Naive thymus-derived CD8-positive, alpha-beta T cell (primary cell): ENCODE data around the gene CADM1. TPM values are rescaled to one million over a fixed set of nuclear protein-coding genes. Genes with fewer than 3 reads are reported as not detected.

ENCODE experiments used
- ATAC-seq, 2 donors: fragments of 150-1000 bp; cut with Tn5 transposase in 1 of 2; sonication (Bioruptor Pico), chemical (Tn5 transposase) in 1 of 2; 1 replicate in 1 of 2; 2 replicates in 1 of 2; pipeline ENCODE4 v1.10.0; 2021; ENCODE audit warnings: mild to moderate bottlenecking in 2 of 2, moderate library complexity in 2 of 2
- POLR2A ChIA-PET: fragments of 350-600 bp; sonication (Branson Sonifier 250); formaldehyde crosslinking; loops from one replicate; lab custom pipeline; 2021; ENCODE audit warnings: antibody characterized with exemption; lab: Charles Lee
- DNase-seq, 10 donors: peaks; one replicate each; pipeline versions ENCODE4 v3.0.0 to v3.0.0-alpha.2; 2020 to 2022
- H3K27ac Mint-ChIP-seq, 10 donors: one replicate each; pipeline ENCODE4 v1.8.0; 2020 to 2022; ENCODE audit warnings: mild to moderate bottlenecking in 10 of 10, mixed read lengths in 10 of 10, moderate library complexity in 4 of 10, inconsistent platforms in 1 of 10
- H3K27me3 Mint-ChIP-seq, 5 donors: one replicate each; pipeline ENCODE4 v1.8.0; 2021 to 2022; ENCODE audit warnings: mixed read lengths in 5 of 5
- H3K36me3 Mint-ChIP-seq, 3 donors: one replicate each; pipeline ENCODE4 v1.8.0; 2020 to 2022; ENCODE audit warnings: mixed read lengths in 3 of 3, mild to moderate bottlenecking in 2 of 3, inconsistent platforms in 1 of 3
- H3K4me1 Mint-ChIP-seq, 4 donors: one replicate each; pipeline ENCODE4 v1.8.0; 2021 to 2022; ENCODE audit warnings: mixed read lengths in 4 of 4
- H3K4me3 Mint-ChIP-seq, 10 donors: one replicate each; pipeline ENCODE4 v1.8.0; 2020 to 2022; ENCODE audit warnings: mild to moderate bottlenecking in 10 of 10, mixed read lengths in 10 of 10, moderate library complexity in 6 of 10, inconsistent platforms in 1 of 10
- H3K9me3 Mint-ChIP-seq, 9 donors: one replicate each; pipeline ENCODE4 v1.8.0; 2020 to 2022; ENCODE audit warnings: mixed read lengths in 9 of 9, mild to moderate bottlenecking in 3 of 9, inconsistent platforms in 1 of 9, moderate library complexity in 1 of 9
- polyA plus RNA-seq, 3 donors: library from polyadenylated mRNA; unstranded; fragments of 300-500 nt; fragmentation: Illumina TruSeq; gene quantifications; one replicate each; pipeline ENCODE4 v1.2.3, GENCODE V29; 2021
- total RNA-seq, 8 experiments: library from RNA in 2 of 8; stranded (reverse) in 2 of 8; gene quantifications; one replicate each; pipeline ENCODE4 v1.2.3 and lab custom pipeline; 2021 to 2026

The CADM1 gene
- total and polyA plus RNA-seq, 5 experiments from 2014 or later, result 3.5 TPM; not detected in 4

GRCh38 chr11:115452241-115452640 is 52.0 kb downstream of the CADM1 start:
- ATAC-seq, result no peak
- H3K27ac Mint-ChIP-seq, result no peak overlapping the region
- POLR2A ChIA-PET, result no interaction called here
- H3K4me3 Mint-ChIP-seq, result no peak overlapping the region
- peaks cover 0 to 16% (median 0%) of the 10 kb centered on the region in 3 donors for H3K36me3 Mint-ChIP-seq
- H3K27me3 Mint-ChIP-seq, result peaks cover 0 to 18% (median 4%) of the 10 kb centered on the region in 5 donors
- DNase-seq, result no peak
- H3K9me3 Mint-ChIP-seq, result peaks cover 6 to 21% (median 11%) of the 10 kb centered on the region in 9 donors
- no peaks in the 10 kb centered on the region for H3K4me1 Mint-ChIP-seq

GRCh38 chr11:115450519-115450918 is 53.7 kb downstream of the CADM1 start:
- no peak overlapping the region for H3K27ac Mint-ChIP-seq
- H3K36me3 Mint-ChIP-seq, result peaks cover 0 to 22% (median 0%) of the 10 kb centered on the region in 3 donors
- H3K9me3 Mint-ChIP-seq, result peaks cover 6 to 37% (median 23%) of the 10 kb centered on the region in 9 donors
- no peak for DNase-seq
- no peaks in the 10 kb centered on the region for H3K4me1 Mint-ChIP-seq
- peaks cover 0 to 18% (median 4%) of the 10 kb centered on the region in 5 donors for H3K27me3 Mint-ChIP-seq
- H3K4me3 Mint-ChIP-seq, result no peak overlapping the region
- POLR2A ChIA-PET, result no interaction called here
- ATAC-seq, result no peak

- Mint-ChIP-seq H3K27ac (no peak overlapping the region), H3K4me3 (no peak overlapping the region), H3K27me3 (peaks cover 0 to 18% (median 4%) of the 10 kb centered on the region in 5 donors), H3K36me3 (peaks cover 0 to 30% (median 0%) of the 10 kb centered on the region in 3 donors), H3K9me3 (peaks cover 6 to 50% (median 29%) of the 10 kb centered on the region in 9 donors), H3K4me1 (no peaks in the 10 kb centered on the region)
- POLR2A ChIA-PET, result no interaction called here
- ATAC-seq (no peak), DNase-seq (no peak)
Observed at GRCh38 chr11:115447273-115447864, 56.8 kb downstream of the CADM1 start.

- POLR2A ChIA-PET, result no interaction called here
- Mint-ChIP-seq H3K4me1 (no peaks in the 10 kb centered on the region), H3K9me3 (peaks cover 6 to 50% (median 29%) of the 10 kb centered on the region in 9 donors), H3K4me3 (no peak overlapping the region), H3K27ac (no peak overlapping the region), H3K27me3 (peaks cover 0 to 9% (median 0%) of the 10 kb centered on the region in 5 donors), H3K36me3 (peaks cover 0 to 30% (median 0%) of the 10 kb centered on the region in 3 donors)
- DNase-seq (no peak), ATAC-seq (no peak)
Observed at GRCh38 chr11:115446214-115446613, 58.0 kb downstream of the CADM1 start.

- H3K4me1 Mint-ChIP-seq, result no peaks in the 10 kb centered on the region
- peaks cover 0 to 29% (median 0%) of the 10 kb centered on the region in 3 donors for H3K36me3 Mint-ChIP-seq
- DNase-seq (no peak), ATAC-seq (no peak)
- H3K9me3 Mint-ChIP-seq, result peaks cover 4 to 50% (median 28%) of the 10 kb centered on the region in 9 donors
- no peak overlapping the region for H3K27ac Mint-ChIP-seq
- POLR2A ChIA-PET, result no interaction called here
- H3K27me3 Mint-ChIP-seq, result peaks cover 0 to 4% (median 0%) of the 10 kb centered on the region in 5 donors
- no peak overlapping the region for H3K4me3 Mint-ChIP-seq
Observed at GRCh38 chr11:115444542-115444941, 59.7 kb downstream of the CADM1 start.

GRCh38 chr11:115439969-115440540 is 64.2 kb downstream of the CADM1 start:
- POLR2A ChIA-PET, result no interaction called here
- Mint-ChIP-seq H3K27me3 (peaks cover 0 to 9% (median 0%) of the 10 kb centered on the region in 5 donors), H3K9me3 (peaks cover 0 to 12% (median 3%) of the 10 kb centered on the region in 9 donors), H3K4me3 (no peak overlapping the region), H3K36me3 (peaks cover 0 to 3% (median 0%) of the 10 kb centered on the region in 3 donors), H3K4me1 (no peaks in the 10 kb centered on the region), H3K27ac (no peak overlapping the region)
- DNase-seq, result no peak
- no peak for ATAC-seq

GRCh38 chr11:115439385-115439784 is 64.8 kb downstream of the CADM1 start:
- ATAC-seq (no peak), DNase-seq (no peak)
- Mint-ChIP-seq H3K9me3 (peaks cover 0 to 5% (median 0%) of the 10 kb centered on the region in 9 donors), H3K4me3 (no peak overlapping the region), H3K27me3 (peaks cover 0 to 9% (median 0%) of the 10 kb centered on the region in 5 donors), H3K27ac (no peak overlapping the region), H3K36me3 (no peaks in the 10 kb centered on the region), H3K4me1 (no peaks in the 10 kb centered on the region)
- POLR2A ChIA-PET, result no interaction called here

- POLR2A ChIA-PET, result no interaction called here
- peaks cover 0 to 2% (median 0%) of the 10 kb centered on the region in 9 donors for H3K9me3 Mint-ChIP-seq
- H3K4me1 Mint-ChIP-seq, result no peaks in the 10 kb centered on the region
- ATAC-seq (no peak), DNase-seq (no peak)
- no peak overlapping the region for H3K27ac Mint-ChIP-seq
- H3K36me3 Mint-ChIP-seq, result no peaks in the 10 kb centered on the region
- peaks cover 0 to 9% (median under 1%) of the 10 kb centered on the region in 5 donors for H3K27me3 Mint-ChIP-seq
- no peak overlapping the region for H3K4me3 Mint-ChIP-seq
Observed at GRCh38 chr11:115437902-115438575, 66.2 kb downstream of the CADM1 start.

- peaks cover 0 to 6% (median 0%) of the 10 kb centered on the region in 9 donors for H3K9me3 Mint-ChIP-seq
- H3K4me1 Mint-ChIP-seq, result no peaks in the 10 kb centered on the region
- H3K36me3 Mint-ChIP-seq, result no peaks in the 10 kb centered on the region
- POLR2A ChIA-PET, result no interaction called here
- no peak overlapping the region for H3K27ac Mint-ChIP-seq
- ATAC-seq (no peak), DNase-seq (no peak)
- H3K4me3 Mint-ChIP-seq, result no peak overlapping the region
- H3K27me3 Mint-ChIP-seq, result peaks cover 0 to 17% (median 3%) of the 10 kb centered on the region in 5 donors
Observed at GRCh38 chr11:115430345-115430744, 73.9 kb downstream of the CADM1 start.

- H3K27ac Mint-ChIP-seq, result no peak overlapping the region
- H3K4me1 Mint-ChIP-seq, result no peaks in the 10 kb centered on the region
- POLR2A ChIA-PET, result no interaction called here
- DNase-seq (no peak), ATAC-seq (no peak)
- H3K27me3 Mint-ChIP-seq, result peaks cover 0 to 17% (median 3%) of the 10 kb centered on the region in 5 donors
- no peak overlapping the region for H3K4me3 Mint-ChIP-seq
- H3K9me3 Mint-ChIP-seq, result peaks cover 0 to 6% (median 0%) of the 10 kb centered on the region in 9 donors
- H3K36me3 Mint-ChIP-seq, result no peaks in the 10 kb centered on the region
Observed at GRCh38 chr11:115428306-115428705, 75.9 kb downstream of the CADM1 start.

- Mint-ChIP-seq H3K4me3 (no peak overlapping the region), H3K4me1 (no peaks in the 10 kb centered on the region), H3K27ac (no peak overlapping the region), H3K36me3 (no peaks in the 10 kb centered on the region), H3K9me3 (peaks cover 0 to 2% (median 0%) of the 10 kb centered on the region in 9 donors), H3K27me3 (peaks cover 0 to 17% (median 3%) of the 10 kb centered on the region in 5 donors)
- ATAC-seq, result no peak
- DNase-seq, result no peak
- POLR2A ChIA-PET, result no interaction called here
Observed at GRCh38 chr11:115425816-115426215, 78.4 kb downstream of the CADM1 start.

GRCh38 chr11:115425250-115425649 is 79.0 kb downstream of the CADM1 start:
- H3K4me3 Mint-ChIP-seq, result no peak overlapping the region
- H3K9me3 Mint-ChIP-seq, result peaks cover 0 to 2% (median 0%) of the 10 kb centered on the region in 9 donors
- no peaks in the 10 kb centered on the region for H3K4me1 Mint-ChIP-seq
- POLR2A ChIA-PET, result no interaction called here
- H3K27ac Mint-ChIP-seq, result no peak overlapping the region
- ATAC-seq (no peak), DNase-seq (no peak)
- H3K36me3 Mint-ChIP-seq, result no peaks in the 10 kb centered on the region
- H3K27me3 Mint-ChIP-seq, result peaks cover 0 to 17% (median 3%) of the 10 kb centered on the region in 5 donors
